ENCODE measurements around the gene CTDP1.

The CTDP1 gene

DNA sequence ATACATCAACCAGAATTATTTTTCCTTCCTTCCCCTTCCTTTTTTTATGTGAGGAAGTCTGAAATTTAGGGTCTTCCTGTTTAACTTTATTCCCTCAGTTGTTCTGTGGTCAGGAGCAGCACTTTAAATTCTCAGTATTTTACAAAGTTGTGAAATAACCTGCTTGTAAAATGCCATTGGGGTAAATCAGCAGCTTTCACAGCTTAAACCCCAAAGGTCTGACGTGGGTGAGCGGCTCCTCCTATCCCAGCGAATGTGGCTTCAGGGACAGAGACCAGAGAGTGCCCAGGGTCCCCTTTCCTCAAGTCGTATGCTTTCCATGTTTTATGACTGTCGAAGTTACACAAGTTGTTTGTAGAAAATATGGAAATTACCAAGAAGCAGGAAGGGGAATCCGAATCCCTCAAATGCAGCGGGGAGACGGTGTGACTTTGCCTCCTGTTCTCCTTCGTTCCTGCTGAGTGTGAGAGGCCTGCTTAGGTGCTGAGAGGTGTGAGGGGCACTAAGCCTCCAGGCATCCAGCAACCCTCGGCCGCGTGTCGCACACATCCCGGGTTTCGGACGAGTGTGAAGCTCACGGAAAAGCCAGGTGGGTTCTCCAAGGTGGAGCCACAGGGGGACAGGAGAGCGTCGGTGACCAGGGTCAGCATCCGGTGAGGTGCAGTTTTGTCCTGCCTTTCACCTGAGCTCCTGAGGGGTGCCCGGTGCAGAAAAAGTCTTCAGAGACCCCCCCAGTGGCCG lies 107.4 kb downstream of the CTDP1 start:
- no peak overlapping the region for H2BK15ac ChIP-seq (ENCODE audit: low read depth, poor library complexity, severe bottlenecking)
- H2BK12ac ChIP-seq (ENCODE audit: low read length in 2 of 2) = no peak overlapping the region
- no peak overlapping the region for H3K4me3 ChIP-seq (ENCODE audit: insufficient read depth in 1 of 2, low read depth in 1 of 2, low read length in 2 of 2)
- H3K4ac ChIP-seq (ENCODE audit: low read depth in 1 of 2, low read length in 2 of 2) = no peak overlapping the region
- no peak overlapping the region for H3K9ac ChIP-seq (ENCODE audit: low read length)
- peaks cover 23% of the 10 kb centered on the region for H3K4me1 ChIP-seq (ENCODE audit: control insufficient read depth, insufficient read depth, low read depth, low read length)
- H2AK5ac ChIP-seq (ENCODE audit: low read length, severe bottlenecking) = no peak overlapping the region
- H3K14ac ChIP-seq (ENCODE audit: low read length in 2 of 2) = no peak overlapping the region
- no peak overlapping the region for H2BK5ac ChIP-seq (ENCODE audit: low read depth, low read length, poor library complexity, severe bottlenecking)
- H3K27me3 ChIP-seq (ENCODE audit: control insufficient read depth in 1 of 2, insufficient read depth in 1 of 2, low read length in 2 of 2) = peaks cover 44 to 72% of the 10 kb centered on the region in 2 experiments
- H3K4me2 ChIP-seq (ENCODE audit: low read length, poor library complexity, severe bottlenecking) = no peak overlapping the region
- no peak overlapping the region for H3K27ac ChIP-seq (ENCODE audit: low read length, poor library complexity, severe bottlenecking)
- no peak overlapping the region for H2BK120ac ChIP-seq (ENCODE audit: low read depth, low read length)
- no peaks in the 10 kb centered on the region for H3K79me1 ChIP-seq (replicated peaks; ENCODE audit: low read length, poor library complexity, severe bottlenecking)
- no peak overlapping the region for H3K18ac ChIP-seq (ENCODE audit: low read depth in 1 of 2, low read length in 2 of 2)
- no peaks in the 10 kb centered on the region for H3K9me3 ChIP-seq (ENCODE audit: control insufficient read depth, low read length)
- no peak overlapping the region for H4K91ac ChIP-seq (ENCODE audit: low read length)
- DNase-seq = peak; percentile 53
- H2AFZ ChIP-seq (ENCODE audit: low read depth, low read length) = no peak overlapping the region
- WGBS = 86% methylated on average over 22 of the region's 22 CpGs
- H3K23ac ChIP-seq (ENCODE audit: low read length in 2 of 2) = no peak overlapping the region
- H4K8ac ChIP-seq (ENCODE audit: low read length) = no peak overlapping the region
- H3K36me3 ChIP-seq (ENCODE audit: control insufficient read depth in 1 of 2, insufficient read depth in 2 of 2, low read depth in 1 of 2, low read length in 2 of 2) = no peaks in the 10 kb centered on the region

DNA sequence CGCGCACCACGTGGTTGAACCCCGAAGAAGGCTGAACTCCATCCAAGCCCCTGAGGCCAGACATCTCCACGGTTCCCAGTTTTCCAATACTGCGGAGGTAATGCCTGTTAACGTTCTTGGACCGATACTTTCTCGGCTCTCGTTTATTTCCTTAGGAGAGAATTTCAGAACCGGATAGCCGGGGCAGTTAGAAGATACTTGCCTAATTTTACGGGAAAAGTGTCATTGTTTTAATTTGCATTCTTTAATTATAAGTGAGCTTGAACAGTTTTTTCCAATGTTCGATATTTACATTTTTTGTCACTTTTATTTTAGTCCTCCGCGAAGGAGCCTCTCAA lies 107.9 kb downstream of the CTDP1 start:
- no peaks in the 10 kb centered on the region for H3K79me1 ChIP-seq (replicated peaks; ENCODE audit: low read length, poor library complexity, severe bottlenecking)
- H3K27ac ChIP-seq (ENCODE audit: low read length, poor library complexity, severe bottlenecking) = no peak overlapping the region
- H2BK5ac ChIP-seq (ENCODE audit: low read depth, low read length, poor library complexity, severe bottlenecking) = no peak overlapping the region
- DNase-seq = no peak
- no peak overlapping the region for H2BK15ac ChIP-seq (ENCODE audit: low read depth, poor library complexity, severe bottlenecking)
- H4K8ac ChIP-seq (ENCODE audit: low read length) = no peak overlapping the region
- no peak overlapping the region for H2BK120ac ChIP-seq (ENCODE audit: low read depth, low read length)
- H3K4ac ChIP-seq (ENCODE audit: low read depth in 1 of 2, low read length in 2 of 2) = no peak overlapping the region
- H2AK5ac ChIP-seq (ENCODE audit: low read length, severe bottlenecking) = no peak overlapping the region
- no peak overlapping the region for H3K23ac ChIP-seq (ENCODE audit: low read length in 2 of 2)
- no peak overlapping the region for H3K18ac ChIP-seq (ENCODE audit: low read depth in 1 of 2, low read length in 2 of 2)
- H3K4me1 ChIP-seq (ENCODE audit: control insufficient read depth, insufficient read depth, low read depth, low read length) = peaks cover 24% of the 10 kb centered on the region
- H3K27me3 ChIP-seq (ENCODE audit: control insufficient read depth in 1 of 2, insufficient read depth in 1 of 2, low read length in 2 of 2) = peaks cover 45 to 69% of the 10 kb centered on the region in 2 experiments
- no peak overlapping the region for H4K91ac ChIP-seq (ENCODE audit: low read length)
- H3K36me3 ChIP-seq (ENCODE audit: control insufficient read depth in 1 of 2, insufficient read depth in 2 of 2, low read depth in 1 of 2, low read length in 2 of 2) = no peaks in the 10 kb centered on the region
- no peak overlapping the region for H3K4me3 ChIP-seq (ENCODE audit: insufficient read depth in 1 of 2, low read depth in 1 of 2, low read length in 2 of 2)
- H3K4me2 ChIP-seq (ENCODE audit: low read length, poor library complexity, severe bottlenecking) = no peak overlapping the region
- 85% methylated on average over 16 of the region's 16 CpGs for WGBS
- no peaks in the 10 kb centered on the region for H3K9me3 ChIP-seq (ENCODE audit: control insufficient read depth, low read length)
- no peak overlapping the region for H2BK12ac ChIP-seq (ENCODE audit: low read length in 2 of 2)
- no peak overlapping the region for H2AFZ ChIP-seq (ENCODE audit: low read depth, low read length)
- H3K14ac ChIP-seq (ENCODE audit: low read length in 2 of 2) = no peak overlapping the region
- H3K9ac ChIP-seq (ENCODE audit: low read length) = no peak overlapping the region

DNA sequence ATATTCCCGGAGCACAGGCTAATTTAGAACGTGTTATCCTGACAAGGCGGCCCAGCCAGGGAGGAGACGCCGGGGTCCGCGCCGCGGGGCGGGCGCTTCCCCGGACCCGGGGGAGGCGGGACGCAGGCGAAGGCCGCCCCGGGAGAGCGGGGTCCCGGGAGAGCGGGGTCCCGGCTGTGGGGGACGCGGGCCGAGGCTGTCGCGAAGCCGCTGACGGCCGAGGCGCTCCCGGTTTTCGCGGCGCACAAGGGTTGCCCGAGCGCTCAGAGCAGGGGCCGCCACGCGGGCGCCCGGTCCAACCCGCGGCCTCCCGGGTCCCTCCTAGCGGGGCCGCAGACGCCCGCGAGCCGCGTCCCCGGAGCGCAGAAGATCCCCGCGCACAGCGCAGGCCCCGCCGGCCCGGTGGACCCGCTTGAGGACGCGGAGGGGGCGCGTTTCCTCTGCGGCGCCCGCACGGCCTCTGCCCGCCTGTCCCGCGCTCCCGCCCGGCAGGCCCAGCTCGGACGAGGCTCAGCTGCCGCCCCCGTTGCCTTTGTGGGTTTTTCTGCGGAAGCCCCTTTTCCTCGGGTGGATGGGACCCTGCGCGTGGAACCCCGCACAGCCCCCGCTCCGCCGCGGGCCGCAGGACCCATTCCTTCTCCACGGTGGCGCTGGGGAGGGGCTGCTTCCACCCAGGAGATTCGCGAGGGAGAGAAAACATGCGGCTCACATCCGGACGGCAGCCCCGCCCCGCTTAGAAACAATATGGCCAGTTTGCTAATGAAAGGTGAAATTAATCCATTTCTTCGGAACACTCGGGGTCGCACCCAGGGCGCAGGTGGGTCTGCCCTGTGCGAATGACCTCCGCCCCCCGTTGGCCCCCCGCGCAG lies 108.5 kb downstream of the CTDP1 start:
- no peak overlapping the region for H3K23ac ChIP-seq (ENCODE audit: low read length in 2 of 2)
- H2AK5ac ChIP-seq (ENCODE audit: low read length, severe bottlenecking) = no peak overlapping the region
- no peak overlapping the region for H3K14ac ChIP-seq (ENCODE audit: low read length in 2 of 2)
- no peak overlapping the region for H2BK120ac ChIP-seq (ENCODE audit: low read depth, low read length)
- 11% methylated on average over 90 of the region's 106 CpGs for WGBS
- H3K79me1 ChIP-seq (replicated peaks; ENCODE audit: low read length, poor library complexity, severe bottlenecking) = no peaks in the 10 kb centered on the region
- H4K91ac ChIP-seq (ENCODE audit: low read length) = peak overlapping the region; percentile 46
- peak overlapping the region; percentile 61 for H3K4me2 ChIP-seq (ENCODE audit: low read length, poor library complexity, severe bottlenecking)
- no peak overlapping the region for H3K4ac ChIP-seq (ENCODE audit: low read depth in 1 of 2, low read length in 2 of 2)
- H3K9ac ChIP-seq (ENCODE audit: low read length) = no peak overlapping the region
- no peak overlapping the region for H3K27ac ChIP-seq (ENCODE audit: low read length, poor library complexity, severe bottlenecking)
- H3K4me1 ChIP-seq (ENCODE audit: control insufficient read depth, insufficient read depth, low read depth, low read length) = peaks cover 24% of the 10 kb centered on the region
- H3K9me3 ChIP-seq (ENCODE audit: control insufficient read depth, low read length) = no peaks in the 10 kb centered on the region
- no peak overlapping the region for H3K4me3 ChIP-seq (ENCODE audit: insufficient read depth in 1 of 2, low read depth in 1 of 2, low read length in 2 of 2)
- no peak overlapping the region for H2BK5ac ChIP-seq (ENCODE audit: low read depth, low read length, poor library complexity, severe bottlenecking)
- H3K18ac ChIP-seq (ENCODE audit: low read depth in 1 of 2, low read length in 2 of 2) = peak overlapping the region in 1 of 2 experiments; percentile 6
- H2BK15ac ChIP-seq (ENCODE audit: low read depth, poor library complexity, severe bottlenecking) = peak overlapping the region; percentile 54
- H3K27me3 ChIP-seq (ENCODE audit: control insufficient read depth in 1 of 2, insufficient read depth in 1 of 2, low read length in 2 of 2) = peaks cover 47 to 73% of the 10 kb centered on the region in 2 experiments
- no peaks in the 10 kb centered on the region for H3K36me3 ChIP-seq (ENCODE audit: control insufficient read depth in 1 of 2, insufficient read depth in 2 of 2, low read depth in 1 of 2, low read length in 2 of 2)
- H2AFZ ChIP-seq (ENCODE audit: low read depth, low read length) = no peak overlapping the region
- peak overlapping the region; percentile 31 for H4K8ac ChIP-seq (ENCODE audit: low read length)
- DNase-seq = no peak
- no peak overlapping the region for H2BK12ac ChIP-seq (ENCODE audit: low read length in 2 of 2)

DNA sequence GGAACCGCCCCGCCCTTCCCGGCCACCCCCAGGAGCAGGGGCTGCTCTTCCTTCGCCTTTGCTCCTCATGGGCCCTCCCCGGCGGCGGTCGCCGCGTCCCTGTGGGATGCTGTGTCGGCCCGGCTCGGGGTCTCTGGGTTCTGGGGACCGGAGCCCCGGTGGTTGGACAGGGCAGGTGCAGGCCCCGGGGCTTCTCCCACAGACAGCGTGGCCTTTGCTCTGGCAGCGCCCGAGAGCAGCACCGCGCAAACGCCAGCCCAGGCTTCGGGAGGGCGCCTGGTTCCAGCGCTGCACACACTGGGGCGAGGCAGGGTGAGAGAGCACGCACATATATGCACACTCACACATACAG lies 109.1 kb downstream of the CTDP1 start:
- H2AK5ac ChIP-seq (ENCODE audit: low read length, severe bottlenecking) = no peak overlapping the region
- no peak overlapping the region for H2BK15ac ChIP-seq (ENCODE audit: low read depth, poor library complexity, severe bottlenecking)

More for the DNA sequence above, 109.1 kb downstream of the CTDP1 start:
- Histone ChIP-seq H3K23ac (ENCODE audit: low read length in 2 of 2) (no peak overlapping the region), H2BK12ac (ENCODE audit: low read length in 2 of 2) (no peak overlapping the region), H3K4me2 (ENCODE audit: low read length, poor library complexity, severe bottlenecking) (no peak overlapping the region), H4K91ac (ENCODE audit: low read length) (no peak overlapping the region), H3K4me1 (ENCODE audit: control insufficient read depth, insufficient read depth, low read depth, low read length) (peaks cover 24% of the 10 kb centered on the region), H3K79me1 (replicated peaks; ENCODE audit: low read length, poor library complexity, severe bottlenecking) (no peaks in the 10 kb centered on the region), H2AFZ (ENCODE audit: low read depth, low read length) (no peak overlapping the region), H2BK120ac (ENCODE audit: low read depth, low read length) (no peak overlapping the region), H3K27ac (ENCODE audit: low read length, poor library complexity, severe bottlenecking) (no peak overlapping the region), H3K9ac (ENCODE audit: low read length) (no peak overlapping the region), H2BK5ac (ENCODE audit: low read depth, low read length, poor library complexity, severe bottlenecking) (no peak overlapping the region), H3K18ac (ENCODE audit: low read depth in 1 of 2, low read length in 2 of 2) (no peak overlapping the region), H3K9me3 (ENCODE audit: control insufficient read depth, low read length) (no peaks in the 10 kb centered on the region), H3K4me3 (ENCODE audit: insufficient read depth in 1 of 2, low read depth in 1 of 2, low read length in 2 of 2) (no peak overlapping the region), H3K36me3 (ENCODE audit: control insufficient read depth in 1 of 2, insufficient read depth in 2 of 2, low read depth in 1 of 2, low read length in 2 of 2) (no peaks in the 10 kb centered on the region), H3K27me3 (ENCODE audit: control insufficient read depth in 1 of 2, insufficient read depth in 1 of 2, low read length in 2 of 2) (peaks cover 47 to 71% of the 10 kb centered on the region in 2 experiments), H3K4ac (ENCODE audit: low read depth in 1 of 2, low read length in 2 of 2) (no peak overlapping the region), H3K14ac (ENCODE audit: low read length in 2 of 2) (no peak overlapping the region), H4K8ac (ENCODE audit: low read length) (no peak overlapping the region)
- DNase-seq = no peak
- 68% methylated on average over 27 of the region's 27 CpGs for WGBS

Data from mesenchymal stem cell (in vitro differentiated cells and primary cell).